Breast epithelium (tissue), 4 donors: ENCODE results near the gene TMED6. TPM values are rescaled to one million over a fixed set of nuclear protein-coding genes. Genes with fewer than 3 reads are reported as not detected.

Experiments used
- DNase-seq, 2 donors: peaks; one replicate each; pipeline ENCODE4 v3.0.0-alpha.2; 2019; ENCODE audit warnings: low spot score in 2 of 2
- H3K27ac ChIP-seq, 2 donors: fragments of 200-600 bp; sonication (generic) in 1 of 2; one replicate each; pipeline ENCODE4 v1.5.1; 2016 to 2019; ENCODE audit warnings: mild to moderate bottlenecking in 1 of 2
- H3K27me3 ChIP-seq, 2 donors: fragments of 200-600 bp; sonication (generic) in 1 of 2; one replicate each; pipeline versions ENCODE4 v1.5.1 to v1.6.0; 2017 to 2019; ENCODE audit warnings: control low read depth in 1 of 2, mild to moderate bottlenecking in 1 of 2
- H3K36me3 ChIP-seq: fragments of 200-600 bp; one replicate; pipeline ENCODE4 v1.5.1; 2019
- H3K4me1 ChIP-seq, 2 donors: fragments of 200-600 bp; sonication (generic); one replicate each; pipeline ENCODE4 v1.5.1; 2016 to 2019; ENCODE audit warnings: control low read depth in 1 of 2
- H3K4me3 ChIP-seq, 3 donors: fragments of 200-600 bp; sonication (generic); 1 replicate in 2 of 3; 2 replicates in 1 of 3; pipeline ENCODE4 v1.5.1; 2016 to 2019; ENCODE audit warnings: mild to moderate bottlenecking in 3 of 3, moderate library complexity in 2 of 3
- H3K9me3 ChIP-seq, 2 donors: fragments of 200-600 bp; sonication (generic) in 1 of 2; one replicate each; pipeline ENCODE4 v1.5.1; 2016 to 2019; ENCODE audit warnings: control low read depth in 1 of 2
- POLR2A ChIP-seq: fragments of 450-650 bp; IDR thresholded peaks from one replicate; pipeline ENCODE4 v1.6.1; 2016; ENCODE audit warnings: antibody characterized with exemption, mild to moderate bottlenecking, moderate library complexity
- POLR2AphosphoS5 ChIP-seq, 3 donors: sonication (generic); formaldehyde crosslinking; IDR thresholded peaks; one replicate each; pipeline ENCODE4 v1.6.1; 2017; ENCODE audit warnings: antibody characterized with exemption in 3 of 3
- intact Hi-C: fragments of 100-400 bp; cut with DNase I; formaldehyde crosslinking; loops from one replicate; pipeline ENCODE4 v1.15.1; 2023; ENCODE audit warnings: low total_unique reads
- total RNA-seq, 3 donors: library from RNA; depleted of rRNA; stranded (reverse); fragments of >200 nt; gene quantifications; one replicate each; pipeline ENCODE4 v1.1.0, GENCODE V29; 2016
- TF ChIP-seq, protein P1 (sequence below), 3 donors: fragments of 450-650 bp; IDR thresholded peaks; one replicate each; pipeline ENCODE4 v1.5.1; 2016 to 2017; ENCODE audit warnings: antibody characterized with exemption in 3 of 3, mild to moderate bottlenecking in 3 of 3, moderate library complexity in 3 of 3

The TMED6 gene
- total RNA-seq, 3 donors from 2014 or later = 0.32 to 1.3 TPM; not detected in 1

DNA sequence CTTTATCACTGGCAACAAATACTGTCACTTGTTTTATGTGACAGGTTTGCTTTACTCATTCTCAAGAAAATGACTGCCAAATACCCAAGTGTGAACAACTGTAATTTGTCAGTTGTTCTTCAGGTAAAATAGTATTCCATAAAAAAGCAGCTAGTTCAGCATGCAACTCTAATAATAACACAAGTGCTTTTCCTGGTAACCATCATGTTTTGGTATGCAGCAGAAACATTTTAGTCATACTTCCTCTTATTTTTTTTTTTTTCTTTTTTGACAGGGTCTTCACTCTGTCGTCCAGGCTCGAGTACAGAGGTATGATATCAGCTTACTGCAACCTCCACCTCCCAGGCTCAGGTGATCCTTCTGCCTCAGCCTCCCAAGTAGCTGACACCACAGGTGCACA, 29.6 kb upstream of the TMED6 start:
- H3K36me3 ChIP-seq = no peaks in the 10 kb centered on the region

DNA sequence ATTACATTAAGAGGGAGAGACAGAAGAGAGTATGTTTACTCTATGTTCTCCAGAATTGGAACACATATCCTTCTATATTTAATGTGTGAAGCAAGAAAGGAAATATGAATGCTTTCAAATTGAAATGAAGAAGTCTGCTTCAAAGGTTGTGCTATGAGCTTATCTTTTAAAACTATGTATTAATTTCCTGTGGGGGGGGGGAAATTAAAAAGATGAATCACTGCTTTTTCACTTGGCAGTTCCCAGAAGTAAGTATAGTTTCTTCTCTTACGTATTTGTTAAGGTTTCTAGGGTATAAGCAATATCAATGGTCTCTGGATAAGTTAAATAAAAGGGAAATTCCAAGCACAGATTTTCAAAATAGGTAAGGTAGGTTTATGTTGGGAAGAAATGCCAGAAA, 27.2 kb upstream of the TMED6 start:
- H3K9me3 ChIP-seq = no peaks in the 10 kb centered on the region
- intact Hi-C loops = no loop called here
- H3K4me3 ChIP-seq = no peak overlapping the region
- no peaks in the 10 kb centered on the region for H3K27me3 ChIP-seq
- TF ChIP-seq POLR2AphosphoS5 (IDR thresholded peaks at IDR 0.05) (no peak), POLR2A (no peak)
- TF ChIP-seq, protein P1, sequence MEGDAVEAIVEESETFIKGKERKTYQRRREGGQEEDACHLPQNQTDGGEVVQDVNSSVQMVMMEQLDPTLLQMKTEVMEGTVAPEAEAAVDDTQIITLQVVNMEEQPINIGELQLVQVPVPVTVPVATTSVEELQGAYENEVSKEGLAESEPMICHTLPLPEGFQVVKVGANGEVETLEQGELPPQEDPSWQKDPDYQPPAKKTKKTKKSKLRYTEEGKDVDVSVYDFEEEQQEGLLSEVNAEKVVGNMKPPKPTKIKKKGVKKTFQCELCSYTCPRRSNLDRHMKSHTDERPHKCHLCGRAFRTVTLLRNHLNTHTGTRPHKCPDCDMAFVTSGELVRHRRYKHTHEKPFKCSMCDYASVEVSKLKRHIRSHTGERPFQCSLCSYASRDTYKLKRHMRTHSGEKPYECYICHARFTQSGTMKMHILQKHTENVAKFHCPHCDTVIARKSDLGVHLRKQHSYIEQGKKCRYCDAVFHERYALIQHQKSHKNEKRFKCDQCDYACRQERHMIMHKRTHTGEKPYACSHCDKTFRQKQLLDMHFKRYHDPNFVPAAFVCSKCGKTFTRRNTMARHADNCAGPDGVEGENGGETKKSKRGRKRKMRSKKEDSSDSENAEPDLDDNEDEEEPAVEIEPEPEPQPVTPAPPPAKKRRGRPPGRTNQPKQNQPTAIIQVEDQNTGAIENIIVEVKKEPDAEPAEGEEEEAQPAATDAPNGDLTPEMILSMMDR (IDR thresholded peaks at IDR 0.05) = no peak
- DNase-seq = no peak
- H3K36me3 ChIP-seq = no peaks in the 10 kb centered on the region
- no peak overlapping the region for H3K27ac ChIP-seq
- H3K4me1 ChIP-seq = no peaks in the 10 kb centered on the region

More for the DNA sequence above, 29.6 kb upstream of the TMED6 start:
- no peaks in the 10 kb centered on the region for H3K9me3 ChIP-seq
- H3K27me3 ChIP-seq = no peaks in the 10 kb centered on the region
- no peak overlapping the region for H3K27ac ChIP-seq
- DNase-seq = peak in 1 of 2 donors; percentile 3
- TF ChIP-seq, protein P1 (IDR thresholded peaks at IDR 0.05) = no peak
- TF ChIP-seq POLR2AphosphoS5 (IDR thresholded peaks at IDR 0.05) (no peak), POLR2A (no peak)
- peaks cover 0 to 6% of the 10 kb centered on the region in 2 donors for H3K4me1 ChIP-seq
- intact Hi-C loops = no loop called here
- H3K4me3 ChIP-seq = no peak overlapping the region

DNA sequence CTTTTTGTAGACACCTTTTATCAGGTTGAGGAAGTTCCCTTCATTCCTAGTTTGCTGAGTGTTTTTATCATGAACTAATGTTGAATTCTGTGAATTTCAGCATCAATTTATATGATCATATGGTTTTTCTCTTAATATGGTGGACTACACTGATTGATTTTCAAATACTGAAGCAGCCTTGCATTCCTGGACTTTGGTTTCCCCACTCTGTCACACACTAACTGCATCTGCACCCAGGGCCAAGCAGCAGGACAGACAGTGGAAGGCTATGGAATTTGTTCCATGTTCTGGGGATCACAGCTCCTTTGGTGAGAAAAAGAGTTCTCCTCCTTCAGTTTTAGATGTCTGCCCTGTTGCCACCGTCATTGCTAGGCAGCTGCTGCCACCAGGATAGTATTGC, 26.4 kb upstream of the TMED6 start:
- H3K27ac ChIP-seq = no peak overlapping the region
- no peak overlapping the region for H3K4me3 ChIP-seq
- H3K27me3 ChIP-seq = no peaks in the 10 kb centered on the region
- H3K4me1 ChIP-seq = no peaks in the 10 kb centered on the region
- no peaks in the 10 kb centered on the region for H3K9me3 ChIP-seq
- intact Hi-C loops = no loop called here
- TF ChIP-seq POLR2AphosphoS5 (IDR thresholded peaks at IDR 0.05) (no peak), POLR2A (no peak)
- TF ChIP-seq, protein P1 (IDR thresholded peaks at IDR 0.05) = no peak
- DNase-seq = peak in 1 of 2 donors; percentile 7
- no peaks in the 10 kb centered on the region for H3K36me3 ChIP-seq

DNA sequence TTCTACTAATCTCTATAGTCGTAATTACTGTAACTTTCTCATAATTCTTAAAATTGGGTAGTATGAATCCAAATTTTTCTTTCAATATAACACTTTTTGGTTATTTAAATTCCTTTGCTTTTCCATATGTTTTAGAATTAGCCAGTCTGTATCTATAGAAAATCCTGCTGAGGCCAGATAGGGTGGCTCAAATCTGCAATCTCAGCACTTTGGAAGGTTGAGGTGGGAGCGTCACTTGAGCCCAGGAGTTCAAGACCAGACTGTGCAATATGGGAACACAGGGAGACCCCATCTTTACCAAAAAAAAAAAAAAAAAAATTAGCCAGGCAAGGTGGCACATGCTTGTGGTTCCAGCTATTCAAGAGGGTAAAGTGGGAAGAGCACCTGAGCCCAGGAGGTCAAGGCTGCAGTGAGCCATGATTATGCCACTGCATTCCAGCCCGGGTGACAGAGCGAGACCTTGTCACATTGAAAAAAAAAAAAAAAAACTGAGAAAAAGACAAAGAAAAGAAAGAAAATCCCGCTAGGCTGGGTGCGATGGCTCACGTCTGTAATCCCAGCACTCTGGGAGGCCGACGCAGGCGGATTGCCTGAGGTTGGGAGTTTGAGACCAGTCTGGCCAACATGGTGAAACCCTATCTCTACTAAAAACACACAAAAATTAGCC, 24.9 kb upstream of the TMED6 start:
- intact Hi-C loops = no loop called here
- no peaks in the 10 kb centered on the region for H3K36me3 ChIP-seq

GRCh38 chr16:69373019-69373418, 21.4 kb upstream of the TMED6 start:
- TF ChIP-seq, protein P1 (IDR thresholded peaks at IDR 0.05) = no peak
- no peak for TF ChIP-seq POLR2A
- no peak for TF ChIP-seq POLR2AphosphoS5 (IDR thresholded peaks at IDR 0.05)
- no peak overlapping the region for H3K27ac ChIP-seq
- intact Hi-C loops = no loop called here
- no peak for DNase-seq
- no peaks in the 10 kb centered on the region for H3K9me3 ChIP-seq
- H3K27me3 ChIP-seq = no peaks in the 10 kb centered on the region
- no peaks in the 10 kb centered on the region for H3K36me3 ChIP-seq
- no peaks in the 10 kb centered on the region for H3K4me1 ChIP-seq
- no peak overlapping the region for H3K4me3 ChIP-seq

More for the DNA sequence above, 24.9 kb upstream of the TMED6 start:
- no peak overlapping the region for H3K4me3 ChIP-seq
- no peak for DNase-seq
- H3K4me1 ChIP-seq = no peaks in the 10 kb centered on the region
- TF ChIP-seq POLR2AphosphoS5 (IDR thresholded peaks at IDR 0.05) (no peak), POLR2A (no peak)
- TF ChIP-seq, protein P1 (IDR thresholded peaks at IDR 0.05) = no peak
- no peaks in the 10 kb centered on the region for H3K9me3 ChIP-seq
- H3K27ac ChIP-seq = no peak overlapping the region
- no peaks in the 10 kb centered on the region for H3K27me3 ChIP-seq
